Stomach (tissue), 4 donors: ENCODE data around the gene PRDM7.
"Not testable (repeated sequence)": the region's sequence is repeated elsewhere in the genome, so short reads cannot be mapped to it uniquely, and the experiment has no call there.

Source experiments
- EP300 ChIP-seq: sonication (generic); formaldehyde crosslinking; IDR thresholded peaks from one replicate; pipeline ENCODE4 v1.6.1; 2017; ENCODE audit warnings: antibody characterized with exemption
- POLR2A ChIP-seq, 4 donors: fragments of 450-650 bp; IDR thresholded peaks; one replicate each; pipeline ENCODE4 v1.6.1; 2016; ENCODE audit warnings: antibody characterized with exemption in 4 of 4, control low read depth in 2 of 4, mild to moderate bottlenecking in 1 of 4, moderate library complexity in 1 of 4
- POLR2AphosphoS5 ChIP-seq, 3 donors: sonication (generic); formaldehyde crosslinking; IDR thresholded peaks; one replicate each; pipeline ENCODE4 v1.6.1; 2016; ENCODE audit warnings: antibody characterized with exemption in 3 of 3
- TF ChIP-seq, protein P1 (sequence below), 7 experiments: fragments of 450-650 bp in 4 of 7; fragments of 200-600 bp in 3 of 7; sonication (generic) in 3 of 7; IDR thresholded peaks; one replicate each; pipeline ENCODE4 v1.5.1; 2016 to 2019; ENCODE audit warnings: antibody characterized with exemption in 7 of 7, control low read depth in 2 of 7, mild to moderate bottlenecking in 1 of 7

DNA sequence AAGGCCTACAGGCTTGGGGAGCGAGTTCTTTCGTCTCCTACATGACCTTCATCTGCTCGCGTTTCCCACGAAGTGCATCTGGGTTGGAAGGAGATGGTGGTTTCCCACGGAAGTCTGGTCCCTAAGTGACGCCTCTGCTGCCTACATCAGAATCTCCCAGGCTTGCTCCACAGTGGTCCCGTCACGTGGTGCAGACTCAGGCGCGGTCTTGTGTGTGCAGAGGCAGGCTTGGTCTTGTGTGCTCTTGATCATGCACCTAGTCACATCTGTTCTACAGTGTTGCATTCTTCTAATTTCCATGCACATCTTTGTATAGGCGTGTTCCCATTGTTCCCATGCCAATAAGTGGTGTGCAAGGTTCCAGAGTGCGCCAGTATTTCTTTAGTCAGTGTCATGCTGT is 27.6 kb upstream of the PRDM7 start:
- TF ChIP-seq, protein P1, sequence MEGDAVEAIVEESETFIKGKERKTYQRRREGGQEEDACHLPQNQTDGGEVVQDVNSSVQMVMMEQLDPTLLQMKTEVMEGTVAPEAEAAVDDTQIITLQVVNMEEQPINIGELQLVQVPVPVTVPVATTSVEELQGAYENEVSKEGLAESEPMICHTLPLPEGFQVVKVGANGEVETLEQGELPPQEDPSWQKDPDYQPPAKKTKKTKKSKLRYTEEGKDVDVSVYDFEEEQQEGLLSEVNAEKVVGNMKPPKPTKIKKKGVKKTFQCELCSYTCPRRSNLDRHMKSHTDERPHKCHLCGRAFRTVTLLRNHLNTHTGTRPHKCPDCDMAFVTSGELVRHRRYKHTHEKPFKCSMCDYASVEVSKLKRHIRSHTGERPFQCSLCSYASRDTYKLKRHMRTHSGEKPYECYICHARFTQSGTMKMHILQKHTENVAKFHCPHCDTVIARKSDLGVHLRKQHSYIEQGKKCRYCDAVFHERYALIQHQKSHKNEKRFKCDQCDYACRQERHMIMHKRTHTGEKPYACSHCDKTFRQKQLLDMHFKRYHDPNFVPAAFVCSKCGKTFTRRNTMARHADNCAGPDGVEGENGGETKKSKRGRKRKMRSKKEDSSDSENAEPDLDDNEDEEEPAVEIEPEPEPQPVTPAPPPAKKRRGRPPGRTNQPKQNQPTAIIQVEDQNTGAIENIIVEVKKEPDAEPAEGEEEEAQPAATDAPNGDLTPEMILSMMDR (IDR thresholded peaks at IDR 0.05) = not testable (repeated sequence)
- TF ChIP-seq POLR2A (IDR thresholded peaks at IDR 0.05); POLR2AphosphoS5 (IDR thresholded peaks at IDR 0.05); EP300: not testable (repeated sequence)
